B cell (primary cell): ENCODE measurements around the gene GAS5. TPM values are rescaled to one million over a fixed set of nuclear protein-coding genes. Genes with fewer than 3 reads are reported as not detected.

Experiments used
- ATAC-seq: fragments of 200-7000 bp; cut with Tn5 transposase; one replicate; pipeline ENCODE4 v1.10.0; 2021; ENCODE audit warnings: low read depth, mild to moderate bottlenecking, moderate number of reproducible peaks, moderate library complexity
- CTCF ChIA-PET: fragments of 350-600 bp; sonication (Branson Sonifier 250); formaldehyde crosslinking; loops from one replicate; lab custom pipeline; 2021; ENCODE audit warnings: antibody characterized with exemption, inconsistent platforms; lab: Charles Lee
- POLR2A ChIA-PET: fragments of 350-600 bp; sonication (Branson Sonifier 250); formaldehyde crosslinking; loops from one replicate; lab custom pipeline; 2021; ENCODE audit warnings: antibody characterized with exemption; lab: Charles Lee
- DNase-seq: peaks from one replicate; pipeline ENCODE4 v3.0.0; 2013
- H2AFZ ChIP-seq: 2 replicates; pipeline ENCODE4 v1.6.1; 2012; ENCODE audit warnings: mild to moderate bottlenecking, low read depth, low read length; ENCODE audit not compliant: insufficient read depth, poor library complexity, severe bottlenecking
- H3K27ac ChIP-seq, 2 donors: 1 replicate in 1 of 2; 2 replicates in 1 of 2; pipeline ENCODE4 v1.5.1; 2012 to 2013; ENCODE audit warnings: low read length in 2 of 2, mild to moderate bottlenecking in 2 of 2, moderate library complexity in 1 of 2
- H3K27me3 ChIP-seq, 4 experiments: fragments of 200-600 bp in 1 of 4; sonication (generic) in 1 of 4; replicated peaks in 1 of 4; 1 replicate in 2 of 4; 2 replicates in 2 of 4; pipeline versions ENCODE4 v1.6.1 to v1.7.0; 2013 to 2016; ENCODE audit warnings: low read length in 3 of 4, mild to moderate bottlenecking in 2 of 4, mixed read lengths in 1 of 4, moderate library complexity in 1 of 4; ENCODE audit not compliant: insufficient read depth in 4 of 4, control insufficient read depth in 3 of 4; ENCODE audit errors: control extremely low read depth in 1 of 4
- H3K36me3 ChIP-seq, 2 experiments: replicated peaks in 1 of 2; 1 replicate in 1 of 2; 2 replicates in 1 of 2; pipeline versions ENCODE4 v1.6.1 to v1.7.1; 2013; ENCODE audit warnings: low read length in 1 of 2; ENCODE audit not compliant: insufficient read depth in 2 of 2, control insufficient read depth in 1 of 2; ENCODE audit errors: control extremely low read depth in 1 of 2, extremely low read depth in 1 of 2
- H3K4me1 ChIP-seq, 2 donors: fragments of 200-600 bp in 1 of 2; sonication (generic) in 1 of 2; 1 replicate in 1 of 2; 2 replicates in 1 of 2; pipeline versions ENCODE4 v1.5.1 to v1.6.1; 2013 to 2017; ENCODE audit warnings: low read length in 2 of 2; ENCODE audit not compliant: control insufficient read depth in 2 of 2, insufficient read depth in 2 of 2
- H3K4me2 ChIP-seq: replicated peaks from 2 replicates; pipeline ENCODE3; 2012; ENCODE audit warnings: mild to moderate bottlenecking, low read depth, low read length; ENCODE audit not compliant: poor library complexity, severe bottlenecking
- H3K4me3 ChIP-seq, 5 experiments: fragments of 200-600 bp in 1 of 5; sonication (generic) in 1 of 5; 1 replicate in 3 of 5; 2 replicates in 2 of 5; pipeline versions ENCODE4 v1.5.1 to v1.7.0; 2011 to 2016; ENCODE audit warnings: low read length in 4 of 5, mild to moderate bottlenecking in 4 of 5, low read depth in 2 of 5, control low read depth in 1 of 5, moderate library complexity in 1 of 5; ENCODE audit not compliant: insufficient read depth in 1 of 5; ENCODE audit errors: control extremely low read depth in 1 of 5, extremely low read depth in 1 of 5
- H3K79me2 ChIP-seq: fragments of 200-600 bp; sonication (generic); one replicate; pipeline ENCODE4 v1.6.0; 2016; ENCODE audit warnings: low read length; ENCODE audit not compliant: control insufficient read depth, insufficient read depth
- H3K9ac ChIP-seq: fragments of 200-600 bp; sonication (generic); 2 replicates; pipeline ENCODE4 v1.6.1; 2017; ENCODE audit warnings: mild to moderate bottlenecking, low read length, moderate library complexity
- H3K9me3 ChIP-seq, 3 donors: one replicate each; pipeline versions ENCODE4 v1.6.1 to v1.7.1; 2013; ENCODE audit warnings: low read length in 2 of 3; ENCODE audit not compliant: control insufficient read depth in 2 of 3, insufficient read depth in 1 of 3; ENCODE audit errors: control extremely low read depth in 1 of 3
- H4K20me1 ChIP-seq: 2 replicates; pipeline ENCODE4 v1.6.0; 2012; ENCODE audit warnings: mild to moderate bottlenecking, low read length; ENCODE audit not compliant: insufficient read depth, control insufficient read depth, poor library complexity, severe bottlenecking
- H3K27ac Mint-ChIP-seq: one replicate; pipeline ENCODE4 v1.8.0; 2021; ENCODE audit warnings: mixed read lengths
- H3K27me3 Mint-ChIP-seq: one replicate; pipeline ENCODE4 v1.8.0; 2021; ENCODE audit warnings: mixed read lengths
- H3K4me1 Mint-ChIP-seq: one replicate; pipeline ENCODE4 v1.8.0; 2021; ENCODE audit warnings: mixed read lengths
- H3K4me3 Mint-ChIP-seq: one replicate; pipeline ENCODE4 v1.8.0; 2021; ENCODE audit warnings: mixed read lengths
- H3K9me3 Mint-ChIP-seq: one replicate; pipeline ENCODE4 v1.8.0; 2022; ENCODE audit warnings: mixed read lengths; ENCODE audit not compliant: insufficient read depth
- CTCF ChIP-seq: fragments of 200-600 bp; IDR thresholded peaks from one replicate; pipeline ENCODE4 v1.8.0; 2022; ENCODE audit warnings: antibody characterized with exemption, mild to moderate bottlenecking
- EZH2 ChIP-seq: IDR thresholded peaks from 2 replicates; pipeline ENCODE4 v1.6.1; 2012; ENCODE audit warnings: borderline replicate concordance, low read depth, mild to moderate bottlenecking, moderate library complexity, low read length; ENCODE audit not compliant: insufficient read depth, poor library complexity, severe bottlenecking
- WGBS: methylation state at CpG from one replicate; pipeline ENCODE4 v1.1.5; 2013; ENCODE audit warnings: missing lambda C conversion rate; ENCODE audit not compliant: insufficient coverage; 5-methylcytosine and 5-hydroxymethylcytosine counted together
- intact Hi-C: fragments of 100-400 bp; cut with micrococcal nuclease; formaldehyde crosslinking; loops from one replicate; pipeline ENCODE4 v1.10.0; 2022
- polyA plus RNA-seq: library from polyadenylated mRNA; depleted of rRNA; stranded (reverse); fragments of >200 nt; gene quantifications from 2 replicates; pipeline ENCODE4 v1.2.3, GENCODE V29; 2012
- total RNA-seq, 2 donors: library from RNA; stranded (reverse); fragments of 120-200 nt in 1 of 2; gene quantifications; 1 replicate in 1 of 2; 2 replicates in 1 of 2; pipeline versions ENCODE4 v1.2.3 to v1.2.4, GENCODE V29; 2013 to 2022

The GAS5 gene
- total and polyA plus RNA-seq, 2 donors (not counting 1 experiment from before 2014, with no cell fraction given) = 472 to 622 TPM

DNA sequence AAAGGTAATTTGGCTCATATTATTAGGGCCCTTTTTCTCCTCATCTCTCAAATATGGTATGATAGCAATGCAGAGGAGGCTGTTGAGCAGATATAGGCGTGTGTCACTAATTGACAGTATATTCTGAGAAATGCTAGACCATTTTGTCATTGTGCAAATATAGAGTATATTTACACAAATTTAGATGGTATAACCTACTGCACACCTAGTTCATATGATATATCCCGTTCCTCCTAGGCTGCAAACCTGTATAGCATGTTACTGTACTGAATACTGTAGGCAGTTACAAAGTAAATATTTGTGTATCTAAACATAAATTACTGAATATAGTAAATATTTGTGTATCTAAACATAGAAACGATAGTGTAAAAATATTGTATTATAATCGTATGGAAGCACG is 8.9 kb upstream of the GAS5 start:
- ATAC-seq (no peak), DNase-seq (no peak)
- Histone ChIP-seq H3K4me3 (no peak overlapping the region), H3K4me2 (no peak overlapping the region), H3K36me3 (peaks cover 0 to 44% of the 10 kb centered on the region in 2 experiments), H2AFZ (no peak overlapping the region), H3K9ac (no peak overlapping the region), H3K4me1 (no peaks in the 10 kb centered on the region), H4K20me1 (no peaks in the 10 kb centered on the region), H3K79me2 (peaks cover 16% of the 10 kb centered on the region), H3K27ac (no peak overlapping the region), H3K27me3 (no peaks in the 10 kb centered on the region), H3K9me3 (no peaks in the 10 kb centered on the region)
- peaks cover 9% of the 10 kb centered on the region for H3K4me1 Mint-ChIP-seq
- H3K27me3 Mint-ChIP-seq = no peaks in the 10 kb centered on the region
- ChIA-PET POLR2A (no interaction called here), CTCF (interaction anchor here (1.3 kb wide), 1 partner anchor 1135 kb away, joined by 3 read pairs; no protein-coding TSS in a partner anchor)
- H3K4me3 Mint-ChIP-seq = no peak overlapping the region
- H3K27ac Mint-ChIP-seq = no peak overlapping the region
- no CpG with 5 or more reads among the region's 5 CpGs for WGBS
- no peaks in the 10 kb centered on the region for H3K9me3 Mint-ChIP-seq
- TF ChIP-seq CTCF = no peak
- no peak for TF ChIP-seq EZH2
- intact Hi-C loops = no loop called here

DNA sequence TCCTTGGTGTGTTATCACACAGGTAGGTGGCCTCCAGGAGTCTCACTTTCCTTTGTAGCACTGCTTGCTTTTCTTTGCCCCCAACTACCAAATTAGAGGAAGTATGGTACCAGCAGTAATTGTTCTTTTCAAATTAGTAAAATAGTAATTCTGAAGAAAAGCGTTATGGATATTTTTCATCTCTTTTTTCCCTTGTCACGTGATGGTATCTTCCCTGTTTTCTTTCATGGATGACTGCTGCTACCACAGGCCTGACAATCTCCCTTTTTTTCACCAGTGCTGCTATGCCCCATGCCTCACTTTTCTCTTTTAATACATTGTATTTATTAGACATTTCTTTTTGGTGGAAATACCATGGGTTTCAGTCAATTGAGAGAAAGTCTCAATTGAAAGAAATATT is 3.7 kb upstream of the GAS5 start:
- H3K36me3 ChIP-seq = peaks cover 0 to 30% of the 10 kb centered on the region in 2 experiments

More for the DNA sequence above, 3.7 kb upstream of the GAS5 start:
- TF ChIP-seq CTCF (no peak), EZH2 (no peak)
- no peak overlapping the region for H3K4me3 ChIP-seq
- no peak overlapping the region for H3K9ac ChIP-seq
- no peaks in the 10 kb centered on the region for H3K9me3 ChIP-seq
- WGBS = no CpG with 5 or more reads among the region's 2 CpGs
- no peak for ATAC-seq
- peaks cover 46% of the 10 kb centered on the region for H3K4me1 Mint-ChIP-seq
- CTCF ChIA-PET = no interaction called here
- no peak overlapping the region for H3K27ac ChIP-seq
- peaks cover 32% of the 10 kb centered on the region for H3K79me2 ChIP-seq
- no peaks in the 10 kb centered on the region for H3K27me3 ChIP-seq
- H4K20me1 ChIP-seq = no peaks in the 10 kb centered on the region
- no peak overlapping the region for H3K27ac Mint-ChIP-seq
- peaks cover 29 to 31% of the 10 kb centered on the region in 2 donors for H3K4me1 ChIP-seq
- DNase-seq = no peak
- H3K27me3 Mint-ChIP-seq = no peaks in the 10 kb centered on the region
- H3K9me3 Mint-ChIP-seq = no peaks in the 10 kb centered on the region
- no peak overlapping the region for H2AFZ ChIP-seq
- H3K4me2 ChIP-seq = no peak overlapping the region
- peak overlapping the region; percentile 12 for H3K4me3 Mint-ChIP-seq
- POLR2A ChIA-PET = interaction anchor here (0.7 kb wide), 1 partner anchor 45 kb away, joined by 3 read pairs; no protein-coding TSS in a partner anchor
- intact Hi-C loops = no loop called here
